SK-N-MC (cell line): ENCODE measurements around the gene HEG1.

Experiments used
- EZH2 ChIP-seq: fragments of 200-600 bp; sonication (generic); IDR thresholded peaks from one replicate; pipeline ENCODE4 v1.6.1; 2017; ENCODE audit warnings: antibody characterized with exemption
- FOXP2 ChIP-seq: optimal IDR thresholded peaks from 2 replicates; pipeline ENCODE3; 2011; ENCODE audit warnings: mild to moderate bottlenecking, moderate library complexity; ENCODE audit not compliant: insufficient read depth; ENCODE audit errors: extremely low read length, control extremely low read depth
- POLR2AphosphoS5 ChIP-seq: IDR thresholded peaks from 2 replicates; pipeline ENCODE4 v1.6.1; 2012; ENCODE audit warnings: mild to moderate bottlenecking, low read depth, low read length, borderline replicate concordance

- TF ChIP-seq POLR2AphosphoS5 (no peak), EZH2 (no peak), FOXP2 (no peak)
These were observed 20.7 kb upstream of the HEG1 start for GRCh38 chr3:125076464-125076863.
